IMR-90 (cell line): ENCODE data around the gene CMTR1. TPM values are rescaled to one million over a fixed set of nuclear protein-coding genes. Genes with fewer than 3 reads are reported as not detected.

Source experiments
- ATAC-seq: fragments of 200-7000 bp; cut with Tn5 transposase; 2 replicates; pipeline ENCODE4 v1.9.1; 2020; ENCODE audit warnings: low read depth, mild to moderate bottlenecking, moderate library complexity
- BruUV-seq: library from RNA; stranded (reverse); fragments of 400-500 nt; replicated peaks from 2 replicates; lab custom pipeline; 2021; lab: Mats Ljungman, UMichigan
- CTCF ChIA-PET: fragments of 300-600 bp; formaldehyde crosslinking; extraction: SDS; loops from one replicate; lab custom pipeline; 2021; ENCODE audit warnings: antibody characterized with exemption; lab: Yijun Ruan, JAX
- POLR2A ChIA-PET: fragments of 300-600 bp; sonication (Branson Sonifier 250); formaldehyde crosslinking; loops from one replicate; lab custom pipeline; 2022; ENCODE audit warnings: antibody characterized with exemption; ENCODE audit not compliant: unreplicated experiment; lab: Charles Lee
- DNase-seq: peaks from one replicate; pipeline ENCODE4 v3.0.0; 2013
- H2AFZ ChIP-seq: replicated peaks from 2 replicates; pipeline ENCODE3; 2013; ENCODE audit warnings: low read length, mild to moderate bottlenecking; ENCODE audit not compliant: poor library complexity
- H2AK5ac ChIP-seq: 2 replicates; pipeline ENCODE4 v1.6.1; 2013; ENCODE audit warnings: low read depth, low read length, inconsistent platforms
- H2AK9ac ChIP-seq: replicated peaks from 2 replicates; pipeline ENCODE3; 2013; ENCODE audit warnings: mild to moderate bottlenecking, low read depth, low read length, moderate library complexity; ENCODE audit not compliant: poor library complexity
- H2BK120ac ChIP-seq: 2 replicates; pipeline ENCODE4 v1.6.1; 2013; ENCODE audit warnings: low read depth, low read length, inconsistent platforms
- H2BK15ac ChIP-seq: 3 replicates; pipeline ENCODE4 v1.6.1; 2013; ENCODE audit warnings: low read depth, low read length, inconsistent platforms
- H2BK20ac ChIP-seq: 2 replicates; pipeline ENCODE4 v1.6.1; 2013; ENCODE audit warnings: low read depth, mild to moderate bottlenecking, inconsistent platforms, low read length, moderate library complexity
- H2BK5ac ChIP-seq: 2 replicates; pipeline ENCODE4 v1.6.1; 2013; ENCODE audit warnings: mild to moderate bottlenecking, low read depth, low read length, inconsistent platforms; ENCODE audit not compliant: poor library complexity, severe bottlenecking
- H3K14ac ChIP-seq: replicated peaks from 2 replicates; pipeline ENCODE4 v1.6.1; 2013; ENCODE audit warnings: low read depth, low read length, inconsistent platforms
- H3K18ac ChIP-seq: 2 replicates; pipeline ENCODE4 v1.6.1; 2013; ENCODE audit warnings: low read depth, low read length, control low read depth
- H3K23ac ChIP-seq: 2 replicates; pipeline ENCODE4 v1.6.1; 2013; ENCODE audit warnings: low read depth, low read length, inconsistent platforms
- H3K27ac ChIP-seq: 2 replicates; pipeline ENCODE4 v1.5.1; 2013; ENCODE audit warnings: mild to moderate bottlenecking, control low read depth, low read length; ENCODE audit not compliant: insufficient read depth
- H3K27me3 ChIP-seq: 2 replicates; pipeline ENCODE4 v1.6.1; 2013; ENCODE audit warnings: low read length; ENCODE audit not compliant: control insufficient read depth, insufficient read depth
- H3K36me3 ChIP-seq: 2 replicates; pipeline ENCODE4 v1.6.1; 2013; ENCODE audit warnings: low read length, mixed read lengths; ENCODE audit not compliant: control insufficient read depth, insufficient read depth
- H3K4ac ChIP-seq: 2 replicates; pipeline ENCODE4 v1.6.1; 2013; ENCODE audit warnings: low read depth, low read length, inconsistent platforms
- H3K4me1 ChIP-seq: 2 replicates; pipeline ENCODE4 v1.6.1; 2013; ENCODE audit warnings: low read length, mixed read lengths; ENCODE audit not compliant: control insufficient read depth, insufficient read depth
- H3K4me2 ChIP-seq: 2 replicates; pipeline ENCODE4 v1.6.1; 2013; ENCODE audit warnings: low read depth, mild to moderate bottlenecking, control low read depth, low read length, moderate library complexity
- H3K4me3 ChIP-seq: 2 replicates; pipeline ENCODE4 v1.5.1; 2013; ENCODE audit warnings: low read depth, mild to moderate bottlenecking, control low read depth, low read length, moderate library complexity; ENCODE audit not compliant: insufficient read depth
- H3K56ac ChIP-seq: 2 replicates; pipeline ENCODE4 v1.6.1; 2013; ENCODE audit warnings: low read length, inconsistent platforms; ENCODE audit not compliant: insufficient read depth; ENCODE audit errors: extremely low read depth
- H3K79me1 ChIP-seq, 2 experiments: 2 replicates each; pipeline ENCODE4 v1.6.1; 2013; ENCODE audit warnings: low read length in 2 of 2, inconsistent platforms in 1 of 2, low read depth in 1 of 2
- H3K9ac ChIP-seq: 2 replicates; pipeline ENCODE4 v1.6.1; 2013; ENCODE audit warnings: low read depth, low read length, control low read depth
- H3K9me1 ChIP-seq: 2 replicates; pipeline ENCODE4 v1.6.1; 2013; ENCODE audit warnings: low read length, inconsistent platforms; ENCODE audit not compliant: insufficient read depth
- H3K9me3 ChIP-seq: 2 replicates; pipeline ENCODE4 v1.6.1; 2013; ENCODE audit warnings: low read length; ENCODE audit not compliant: control insufficient read depth, insufficient read depth
- H4K20me1 ChIP-seq: 2 replicates; pipeline ENCODE4 v1.6.1; 2013; ENCODE audit warnings: low read length, inconsistent platforms; ENCODE audit not compliant: insufficient read depth
- H4K5ac ChIP-seq: 2 replicates; pipeline ENCODE4 v1.6.1; 2013; ENCODE audit warnings: mild to moderate bottlenecking, low read depth, low read length, control low read depth
- H4K8ac ChIP-seq, 2 experiments: 2 replicates each; pipeline ENCODE4 v1.6.1; 2013; ENCODE audit warnings: low read depth in 2 of 2, low read length in 2 of 2, control low read depth in 1 of 2, inconsistent platforms in 1 of 2
- H4K91ac ChIP-seq: 2 replicates; pipeline ENCODE4 v1.6.1; 2013; ENCODE audit warnings: low read depth, low read length, inconsistent platforms; ENCODE audit not compliant: insufficient read depth
- CHD1 ChIP-seq: IDR thresholded peaks from 2 replicates; pipeline ENCODE4 v1.6.1; 2012; ENCODE audit warnings: low read depth, low read length, improper control_type of control experiment
- MAFK ChIP-seq: IDR thresholded peaks from 2 replicates; pipeline ENCODE4 v1.6.1; 2012; ENCODE audit warnings: low read depth, low read length, improper control_type of control experiment
- POLR2A ChIP-seq: IDR thresholded peaks from 2 replicates; pipeline ENCODE4 v1.6.1; 2012; ENCODE audit warnings: mild to moderate bottlenecking, low read depth, low read length
- WGBS, 2 experiments: methylation state at CpG; one replicate each; pipeline versions ENCODE4 v1.1.5 to v1.1.7; 2013; ENCODE audit warnings: missing lambda C conversion rate in 2 of 2; ENCODE audit not compliant: insufficient read length in 1 of 2; ENCODE audit errors: extremely low coverage in 2 of 2; 5-methylcytosine and 5-hydroxymethylcytosine counted together
- dilution Hi-C: fragments of 300-500 bp; cut with HindIII; formaldehyde crosslinking; loops from one replicate; pipeline ENCODE4 v1.14.3; 2018; ENCODE audit warnings: low sequenced_read_pairs; ENCODE audit not compliant: unreplicated experiment
- in situ Hi-C: fragments of 300-500 bp; cut with MboI; formaldehyde crosslinking; loops from 3 replicates; pipeline ENCODE4 v1.14.3; 2019; ENCODE audit warnings: low sequenced_read_pairs, inconsistent platforms, mixed read lengths
- intact Hi-C: fragments of 100-400 bp; cut with micrococcal nuclease; formaldehyde crosslinking; loops from 2 replicates; pipeline ENCODE4 v1.10.0; 2022
- polyA plus RNA-seq, 3 experiments: library from polyadenylated mRNA; depleted of rRNA; stranded (reverse); fragments of >200 nt; gene quantifications; 2 replicates each; pipeline ENCODE4 v1.2.3, GENCODE V29; 2012; ENCODE audit warnings: low replicate concordance in 1 of 3
- total RNA-seq: library from RNA; depleted of rRNA; stranded (reverse); fragments of >200 nt; gene quantifications from 2 replicates; pipeline ENCODE4 v1.2.3, GENCODE V29; 2012

Gene CMTR1
- total and polyA plus RNA-seq, 2 of the 4 experiments (the other 2 are of a cell fraction), result 22.6 to 30.1 TPM

- no peak overlapping the region for H2BK120ac ChIP-seq
- DNase-seq, result no peak
- WGBS, 2 experiments, result 52% methylated on average over 7 of the region's 11 CpGs; no CpG with 5 or more reads in 1 of the 2 experiments
- peaks cover 56% of the 10 kb centered on the region for H3K27me3 ChIP-seq
- no peaks in the 10 kb centered on the region for H3K36me3 ChIP-seq
- H3K4me1 ChIP-seq, result peaks cover 3% of the 10 kb centered on the region; the same call in 1 of the 2 replicates
- no peak overlapping the region for H3K4ac ChIP-seq
- H3K9ac ChIP-seq, result no peak overlapping the region
- no peak overlapping the region for H3K23ac ChIP-seq
- in situ Hi-C loops (no loop called here), dilution Hi-C loops (no loop called here), intact Hi-C loops (no loop called here)
- peaks cover under 1% of the 10 kb centered on the region; the same call in 1 of the 2 replicates for H4K20me1 ChIP-seq
- TF ChIP-seq POLR2A (no peak), CHD1 (no peak), MAFK (no peak)
- H4K8ac ChIP-seq, result no peak overlapping the region
- no peak overlapping the region for H2BK5ac ChIP-seq
- no peak overlapping the region for H2AFZ ChIP-seq
- no peak overlapping the region for H2BK20ac ChIP-seq
- H3K4me3 ChIP-seq, result no peak overlapping the region
- H3K18ac ChIP-seq, result no peak overlapping the region
- no peaks in the 10 kb centered on the region for H3K9me1 ChIP-seq
- H3K27ac ChIP-seq, result no peak overlapping the region
- BruUV-seq, result no TSS peak
- H3K9me3 ChIP-seq, result peaks cover 2% of the 10 kb centered on the region; the same call in 1 of the 2 replicates
- no peak overlapping the region for H3K14ac ChIP-seq
- H3K56ac ChIP-seq, result no peak overlapping the region
- ATAC-seq, result no peak
- POLR2A ChIA-PET, result no interaction called here
- no peaks in the 10 kb centered on the region for H3K79me1 ChIP-seq
- no peak overlapping the region for H4K5ac ChIP-seq
- no peak overlapping the region for H2BK15ac ChIP-seq
- no peak overlapping the region for H4K91ac ChIP-seq
- no peak overlapping the region for H3K4me2 ChIP-seq
- peak overlapping the region; percentile 39 for H2AK9ac ChIP-seq
- CTCF ChIA-PET, result no interaction called here
- H2AK5ac ChIP-seq, result no peak overlapping the region
These were observed 84.4 kb downstream of the CMTR1 start for GRCh38 chr6:37517411-37517812.
